ENCODE results near the gene TIRAP. TPM values are rescaled to one million over a fixed set of nuclear protein-coding genes. Genes with fewer than 3 reads are reported as not detected.
"Not testable (repeated sequence)": the region's sequence is repeated elsewhere in the genome, so short reads cannot be mapped to it uniquely, and the experiment has no call there.

The TIRAP gene
- total RNA-seq, 2 donors from 2014 or later, result 9.2 to 11.4 TPM

DNA sequence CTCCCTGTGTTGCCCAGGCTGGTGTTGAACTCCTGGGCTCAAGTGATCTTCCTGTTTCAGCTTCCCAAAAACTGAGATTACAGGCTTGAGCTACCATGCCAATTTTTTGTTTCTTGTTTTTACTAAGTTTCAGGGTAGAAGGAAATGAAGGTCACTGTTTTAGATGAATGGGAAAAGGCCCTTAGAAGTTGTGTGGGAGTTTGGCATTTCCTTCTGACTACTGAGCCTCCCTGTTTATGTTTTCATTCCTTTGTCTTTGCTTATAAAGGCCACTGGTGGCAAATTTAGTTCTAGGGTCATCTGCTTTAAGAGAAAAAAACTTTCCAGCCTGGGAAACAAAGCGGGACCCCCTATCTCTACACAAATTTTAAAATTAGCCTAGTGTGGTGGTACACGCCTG, 36.3 kb upstream of the TIRAP start:
- Mint-ChIP-seq H3K4me3 (no peak overlapping the region), H3K9me3 (no peaks in the 10 kb centered on the region), H3K36me3 (ENCODE audit: low read depth) (peaks cover 69% of the 10 kb centered on the region), H3K4me1 (no peaks in the 10 kb centered on the region), H3K27ac (no peak overlapping the region), H3K27me3 (ENCODE audit: insufficient read depth) (no peaks in the 10 kb centered on the region)
- 80 to 88% methylated on average over 1 to 2 of the region's 2 CpGs for WGBS, 2 experiments (ENCODE audit: insufficient coverage in 1 of 2, insufficient read length in 1 of 2)
- Histone ChIP-seq H3K27ac (ENCODE audit: low read depth, low read length) (no peak overlapping the region), H3K36me3 (ENCODE audit: control insufficient read depth, insufficient read depth, low read length) (peaks cover 60% of the 10 kb centered on the region), H3K27me3 (ENCODE audit: control insufficient read depth, insufficient read depth, low read length, poor library complexity, severe bottlenecking) (no peaks in the 10 kb centered on the region), H3K9me3 (ENCODE audit: control insufficient read depth, low read length) (no peaks in the 10 kb centered on the region), H3K4me3 (ENCODE audit: low read length) (no peak overlapping the region), H3K9ac (ENCODE audit: extremely low read depth, low read length, poor library complexity, severe bottlenecking) (no peak overlapping the region), H3K4me1 (ENCODE audit: control insufficient read depth, insufficient read depth, low read length) (no peaks in the 10 kb centered on the region)
- TF ChIP-seq, protein P1, sequence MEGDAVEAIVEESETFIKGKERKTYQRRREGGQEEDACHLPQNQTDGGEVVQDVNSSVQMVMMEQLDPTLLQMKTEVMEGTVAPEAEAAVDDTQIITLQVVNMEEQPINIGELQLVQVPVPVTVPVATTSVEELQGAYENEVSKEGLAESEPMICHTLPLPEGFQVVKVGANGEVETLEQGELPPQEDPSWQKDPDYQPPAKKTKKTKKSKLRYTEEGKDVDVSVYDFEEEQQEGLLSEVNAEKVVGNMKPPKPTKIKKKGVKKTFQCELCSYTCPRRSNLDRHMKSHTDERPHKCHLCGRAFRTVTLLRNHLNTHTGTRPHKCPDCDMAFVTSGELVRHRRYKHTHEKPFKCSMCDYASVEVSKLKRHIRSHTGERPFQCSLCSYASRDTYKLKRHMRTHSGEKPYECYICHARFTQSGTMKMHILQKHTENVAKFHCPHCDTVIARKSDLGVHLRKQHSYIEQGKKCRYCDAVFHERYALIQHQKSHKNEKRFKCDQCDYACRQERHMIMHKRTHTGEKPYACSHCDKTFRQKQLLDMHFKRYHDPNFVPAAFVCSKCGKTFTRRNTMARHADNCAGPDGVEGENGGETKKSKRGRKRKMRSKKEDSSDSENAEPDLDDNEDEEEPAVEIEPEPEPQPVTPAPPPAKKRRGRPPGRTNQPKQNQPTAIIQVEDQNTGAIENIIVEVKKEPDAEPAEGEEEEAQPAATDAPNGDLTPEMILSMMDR (conservative IDR thresholded peaks at IDR 0.05), result no peak
- no peak for DNase-seq

DNA sequence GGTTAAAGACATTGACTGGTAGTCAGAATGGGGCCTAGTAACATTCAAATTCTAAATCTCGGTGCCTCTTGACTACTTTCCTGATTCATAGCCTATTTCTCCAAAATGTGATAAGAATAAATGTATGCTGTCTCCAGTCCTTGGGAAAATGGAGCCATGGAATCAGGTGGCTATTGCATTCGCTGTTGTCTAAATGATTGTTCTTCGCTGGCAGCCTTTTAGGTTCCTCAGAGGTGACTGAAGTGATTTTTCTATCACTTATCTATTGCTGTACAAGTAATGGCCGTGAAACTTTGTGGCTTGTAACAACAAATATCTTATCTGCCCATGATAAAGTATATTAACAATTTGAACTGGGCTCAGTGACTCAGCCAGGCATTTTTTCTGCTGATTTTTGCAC, 29.6 kb upstream of the TIRAP start:
- Mint-ChIP-seq H3K9me3 (no peaks in the 10 kb centered on the region), H3K36me3 (ENCODE audit: low read depth) (peaks cover 73% of the 10 kb centered on the region), H3K27ac (no peak overlapping the region)

DNA sequence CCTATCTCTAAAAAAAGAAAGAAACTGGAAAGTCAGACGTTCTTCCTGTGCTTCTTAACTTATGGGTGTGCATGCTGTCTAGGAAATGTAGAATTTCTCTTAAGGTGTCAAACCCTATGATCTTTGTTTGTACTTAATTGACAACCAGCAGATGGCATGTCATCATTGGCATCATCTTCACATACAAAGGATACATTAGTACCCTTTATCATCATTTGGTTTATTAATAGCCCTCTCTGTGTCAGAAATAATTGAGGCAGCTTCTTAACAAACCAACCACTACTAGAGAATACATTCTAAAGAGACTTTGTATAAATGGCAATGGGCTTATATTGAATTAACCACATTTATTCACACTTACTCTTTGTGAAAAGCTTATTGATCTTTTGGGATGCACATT, 28.1 kb upstream of the TIRAP start:
- Histone ChIP-seq H3K4me3 (ENCODE audit: low read length) (no peak overlapping the region), H3K27me3 (ENCODE audit: control insufficient read depth, insufficient read depth, low read length, poor library complexity, severe bottlenecking) (no peaks in the 10 kb centered on the region), H3K27ac (ENCODE audit: low read depth, low read length) (no peak overlapping the region), H3K9ac (ENCODE audit: extremely low read depth, low read length, poor library complexity, severe bottlenecking) (no peak overlapping the region), H3K36me3 (ENCODE audit: control insufficient read depth, insufficient read depth, low read length) (peaks cover 59% of the 10 kb centered on the region), H3K4me1 (ENCODE audit: control insufficient read depth, insufficient read depth, low read length) (no peaks in the 10 kb centered on the region), H3K9me3 (ENCODE audit: control insufficient read depth, low read length) (no peaks in the 10 kb centered on the region)
- Mint-ChIP-seq H3K4me3 (no peak overlapping the region), H3K27ac (no peak overlapping the region), H3K4me1 (no peaks in the 10 kb centered on the region), H3K36me3 (ENCODE audit: low read depth) (peaks cover 76% of the 10 kb centered on the region), H3K9me3 (no peaks in the 10 kb centered on the region), H3K27me3 (ENCODE audit: insufficient read depth) (no peaks in the 10 kb centered on the region)
- TF ChIP-seq, protein P1 (conservative IDR thresholded peaks at IDR 0.05), result no peak
- 100% methylated on average over 1 of the region's 1 CpG for WGBS, 2 experiments (ENCODE audit: insufficient coverage in 1 of 2, insufficient read length in 1 of 2)
- no peak for DNase-seq

More for the DNA sequence above, 29.6 kb upstream of the TIRAP start:
- DNase-seq, result no peak
- TF ChIP-seq, protein P1 (conservative IDR thresholded peaks at IDR 0.05), result no peak
- Histone ChIP-seq H3K9me3 (ENCODE audit: control insufficient read depth, low read length) (no peaks in the 10 kb centered on the region), H3K9ac (ENCODE audit: extremely low read depth, low read length, poor library complexity, severe bottlenecking) (no peak overlapping the region), H3K4me1 (ENCODE audit: control insufficient read depth, insufficient read depth, low read length) (no peaks in the 10 kb centered on the region), H3K27me3 (ENCODE audit: control insufficient read depth, insufficient read depth, low read length, poor library complexity, severe bottlenecking) (no peaks in the 10 kb centered on the region), H3K4me3 (ENCODE audit: low read length) (no peak overlapping the region), H3K27ac (ENCODE audit: low read depth, low read length) (no peak overlapping the region), H3K36me3 (ENCODE audit: control insufficient read depth, insufficient read depth, low read length) (peaks cover 63% of the 10 kb centered on the region)
- Mint-ChIP-seq H3K4me1 (no peaks in the 10 kb centered on the region), H3K4me3 (no peak overlapping the region), H3K27me3 (ENCODE audit: insufficient read depth) (no peaks in the 10 kb centered on the region)
- WGBS, 2 experiments (ENCODE audit: insufficient coverage in 1 of 2, insufficient read length in 1 of 2), result 87 to 93% methylated on average over 2 to 4 of the region's 4 CpGs

DNA sequence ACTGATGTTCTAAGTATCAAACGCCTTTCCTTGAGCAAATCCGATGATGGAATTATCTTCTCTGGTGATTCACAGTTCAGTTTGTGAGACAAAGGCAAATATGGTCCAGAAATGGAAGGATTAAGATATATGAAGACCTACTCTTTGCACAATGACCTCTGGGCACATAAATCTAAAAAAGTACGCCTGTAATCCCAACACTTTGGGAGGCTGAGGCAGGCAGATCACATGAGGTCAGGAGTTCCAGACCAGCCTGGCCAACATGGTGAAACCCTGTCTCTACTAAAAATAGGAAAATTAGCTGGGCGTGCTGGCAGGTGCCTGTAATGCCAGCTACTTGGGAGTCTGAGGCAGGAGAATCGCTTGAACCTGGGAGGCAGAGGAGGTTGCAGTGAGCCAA, 27.4 kb upstream of the TIRAP start:
- not testable (repeated sequence) for H3K27ac Mint-ChIP-seq; H3K4me3 Mint-ChIP-seq; H3K9me3 ChIP-seq (ENCODE audit: control insufficient read depth, low read length); H3K27ac ChIP-seq (ENCODE audit: low read depth, low read length); H3K4me1 ChIP-seq (ENCODE audit: control insufficient read depth, insufficient read depth, low read length); DNase-seq; H3K9me3 Mint-ChIP-seq; H3K9ac ChIP-seq (ENCODE audit: extremely low read depth, low read length, poor library complexity, severe bottlenecking); H3K4me3 ChIP-seq (ENCODE audit: low read length); H3K27me3 ChIP-seq (ENCODE audit: control insufficient read depth, insufficient read depth, low read length, poor library complexity, severe bottlenecking); H3K27me3 Mint-ChIP-seq (ENCODE audit: insufficient read depth); H3K4me1 Mint-ChIP-seq
- peaks cover 76% of the 10 kb centered on the region for H3K36me3 Mint-ChIP-seq (ENCODE audit: low read depth)
- 85 to 94% methylated on average over 4 to 5 of the region's 5 CpGs for WGBS, 2 experiments (ENCODE audit: insufficient coverage in 1 of 2, insufficient read length in 1 of 2)
- H3K36me3 ChIP-seq (ENCODE audit: control insufficient read depth, insufficient read depth, low read length), result peaks cover 62% of the 10 kb centered on the region

All from endodermal cell (in vitro differentiated cells).